ENCODE measurements around the gene CABP2.

- no peak for TF ChIP-seq FOXM1 (IDR thresholded peaks at IDR 0.05; ENCODE audit: borderline replicate concordance, low read depth)
- no peak for TF ChIP-seq MAX (IDR thresholded peaks at IDR 0.05)
- TF ChIP-seq CEBPB (IDR thresholded peaks at IDR 0.05), result no peak
Observed at GRCh38 chr11:67507242-67507863, 15.9 kb downstream of the CABP2 start.
